IPS-15b (cell line): ENCODE results near the gene SLC24A4.

Experiments used
- H3K27me3 ChIP-seq: one replicate; pipeline ENCODE4 v1.6.1; 2013; ENCODE audit warnings: low read length; ENCODE audit not compliant: control insufficient read depth, insufficient read depth
- H3K36me3 ChIP-seq: one replicate; pipeline ENCODE4 v1.6.1; 2013; ENCODE audit warnings: low read length; ENCODE audit not compliant: control insufficient read depth, insufficient read depth
- H3K4me1 ChIP-seq: one replicate; pipeline ENCODE4 v1.6.1; 2013; ENCODE audit warnings: mild to moderate bottlenecking, low read length; ENCODE audit not compliant: control insufficient read depth, insufficient read depth
- H3K4me3 ChIP-seq: one replicate; pipeline ENCODE4 v1.5.1; 2013; ENCODE audit warnings: low read depth, low read length
- H3K9ac ChIP-seq: one replicate; pipeline ENCODE4 v1.6.1; 2013; ENCODE audit warnings: low read depth, mild to moderate bottlenecking, low read length
- H3K9me3 ChIP-seq: one replicate; pipeline ENCODE4 v1.6.1; 2013; ENCODE audit warnings: mild to moderate bottlenecking, low read length; ENCODE audit not compliant: control insufficient read depth, insufficient read depth

SLC24A4 gene

GRCh38 chr14:92457016-92457565 lies 134.1 kb downstream of the SLC24A4 start:
- no peaks in the 10 kb centered on the region for H3K36me3 ChIP-seq

GRCh38 chr14:92458136-92459029 lies 135.4 kb downstream of the SLC24A4 start:
- Histone ChIP-seq H3K27me3 (no peaks in the 10 kb centered on the region), H3K4me3 (no peak overlapping the region), H3K36me3 (no peaks in the 10 kb centered on the region), H3K9me3 (no peaks in the 10 kb centered on the region), H3K9ac (no peak overlapping the region), H3K4me1 (no peaks in the 10 kb centered on the region)

More at GRCh38 chr14:92457016-92457565, 134.1 kb downstream of the SLC24A4 start:
- Histone ChIP-seq H3K27me3 (no peaks in the 10 kb centered on the region), H3K4me1 (no peaks in the 10 kb centered on the region), H3K4me3 (no peak overlapping the region), H3K9me3 (no peaks in the 10 kb centered on the region), H3K9ac (no peak overlapping the region)

- Histone ChIP-seq H3K9me3 (no peaks in the 10 kb centered on the region), H3K9ac (no peak overlapping the region), H3K36me3 (no peaks in the 10 kb centered on the region), H3K4me3 (no peak overlapping the region), H3K27me3 (no peaks in the 10 kb centered on the region), H3K4me1 (no peaks in the 10 kb centered on the region)
Observed at GRCh38 chr14:92459030-92459949, 136.3 kb downstream of the SLC24A4 start.

GRCh38 chr14:92459950-92460421 lies 137.0 kb downstream of the SLC24A4 start:
- Histone ChIP-seq H3K4me1 (no peaks in the 10 kb centered on the region), H3K36me3 (no peaks in the 10 kb centered on the region), H3K9me3 (no peaks in the 10 kb centered on the region), H3K4me3 (no peak overlapping the region), H3K27me3 (no peaks in the 10 kb centered on the region), H3K9ac (no peak overlapping the region)

- Histone ChIP-seq H3K9me3 (no peaks in the 10 kb centered on the region), H3K4me3 (no peak overlapping the region), H3K9ac (no peak overlapping the region), H3K4me1 (no peaks in the 10 kb centered on the region), H3K27me3 (no peaks in the 10 kb centered on the region), H3K36me3 (no peaks in the 10 kb centered on the region)
Observed at GRCh38 chr14:92460541-92460915, 137.6 kb downstream of the SLC24A4 start.

- Histone ChIP-seq H3K9ac (no peak overlapping the region), H3K27me3 (no peaks in the 10 kb centered on the region), H3K4me3 (no peak overlapping the region)
Observed at GRCh38 chr14:92460916-92461579, 138.1 kb downstream of the SLC24A4 start.

GRCh38 chr14:92461891-92462290 lies 138.9 kb downstream of the SLC24A4 start:
- H3K9ac ChIP-seq, result no peak overlapping the region
- no peaks in the 10 kb centered on the region for H3K36me3 ChIP-seq
- no peak overlapping the region for H3K4me3 ChIP-seq
- no peaks in the 10 kb centered on the region for H3K9me3 ChIP-seq
- H3K27me3 ChIP-seq, result no peaks in the 10 kb centered on the region
- no peaks in the 10 kb centered on the region for H3K4me1 ChIP-seq

More at GRCh38 chr14:92460916-92461579, 138.1 kb downstream of the SLC24A4 start:
- no peaks in the 10 kb centered on the region for H3K9me3 ChIP-seq
- no peaks in the 10 kb centered on the region for H3K36me3 ChIP-seq
- no peaks in the 10 kb centered on the region for H3K4me1 ChIP-seq

GRCh38 chr14:92462568-92462967 lies 139.6 kb downstream of the SLC24A4 start:
- Histone ChIP-seq H3K4me1 (no peaks in the 10 kb centered on the region), H3K9me3 (no peaks in the 10 kb centered on the region), H3K4me3 (no peak overlapping the region), H3K36me3 (no peaks in the 10 kb centered on the region), H3K27me3 (no peaks in the 10 kb centered on the region), H3K9ac (no peak overlapping the region)

GRCh38 chr14:92463141-92463540 lies 140.2 kb downstream of the SLC24A4 start:
- H3K9me3 ChIP-seq, result no peaks in the 10 kb centered on the region
- H3K9ac ChIP-seq, result no peak overlapping the region
- H3K27me3 ChIP-seq, result no peaks in the 10 kb centered on the region
- H3K4me3 ChIP-seq, result no peak overlapping the region
- H3K36me3 ChIP-seq, result no peaks in the 10 kb centered on the region
- H3K4me1 ChIP-seq, result no peaks in the 10 kb centered on the region

- H3K4me3 ChIP-seq, result no peak overlapping the region
- no peaks in the 10 kb centered on the region for H3K4me1 ChIP-seq
- no peaks in the 10 kb centered on the region for H3K27me3 ChIP-seq
- H3K36me3 ChIP-seq, result no peaks in the 10 kb centered on the region
- H3K9me3 ChIP-seq, result no peaks in the 10 kb centered on the region
- no peak overlapping the region for H3K9ac ChIP-seq
Observed at GRCh38 chr14:92464156-92464555, 141.2 kb downstream of the SLC24A4 start.

GRCh38 chr14:92464716-92465115 lies 141.8 kb downstream of the SLC24A4 start:
- Histone ChIP-seq H3K4me3 (no peak overlapping the region), H3K4me1 (no peaks in the 10 kb centered on the region), H3K9me3 (no peaks in the 10 kb centered on the region), H3K9ac (no peak overlapping the region), H3K27me3 (no peaks in the 10 kb centered on the region), H3K36me3 (no peaks in the 10 kb centered on the region)
